GM21360 (cell line): ENCODE data around the gene VDAC2.

Experiments used
- ATAC-seq: cut with Tn5 transposase; IDR thresholded peaks from one replicate; pipeline ENCODE4 v1.9.1; 2021; ENCODE audit warnings: mild to moderate bottlenecking, moderate library complexity; ENCODE audit not compliant: unreplicated experiment

VDAC2 gene

DNA sequence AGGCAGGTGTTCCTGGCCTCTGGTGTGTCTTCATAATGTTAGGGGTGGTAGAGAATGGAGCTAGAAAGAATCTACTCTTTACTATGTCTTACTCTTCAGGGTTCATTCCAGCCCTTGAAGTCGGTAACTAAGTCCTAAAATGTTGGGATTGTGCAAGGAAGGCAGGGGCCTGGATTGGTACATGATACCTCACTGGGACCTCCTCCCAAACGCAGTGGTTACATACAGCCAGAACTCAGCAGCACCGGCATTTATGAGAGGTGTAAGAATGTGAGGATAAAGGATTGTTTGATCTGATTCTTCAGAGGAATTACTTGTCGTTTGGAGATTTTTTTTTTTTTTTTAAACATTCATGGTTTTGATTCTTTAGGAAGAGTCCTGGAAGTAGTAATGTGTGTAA, 18.2 kb downstream of the VDAC2 start:
- no peak for ATAC-seq

DNA sequence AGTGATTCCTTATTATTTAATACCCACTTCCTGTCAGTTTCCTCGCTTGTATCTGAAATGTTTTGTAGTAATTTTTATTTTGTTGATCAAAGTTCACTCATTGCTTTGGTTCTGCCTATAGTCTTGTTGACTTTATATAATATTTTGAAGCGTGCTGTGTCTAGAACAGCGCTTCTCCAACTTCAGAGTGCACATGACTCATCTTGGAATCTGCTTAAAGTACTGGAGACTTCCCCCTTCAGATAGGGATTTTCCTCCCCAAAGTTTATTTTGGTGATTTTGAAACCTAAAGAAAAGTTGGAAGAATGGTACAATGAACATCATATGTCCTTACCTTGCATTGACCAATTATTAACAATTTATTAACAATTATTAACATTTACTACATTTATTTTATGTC, 19.4 kb downstream of the VDAC2 start:
- no peak for ATAC-seq

DNA sequence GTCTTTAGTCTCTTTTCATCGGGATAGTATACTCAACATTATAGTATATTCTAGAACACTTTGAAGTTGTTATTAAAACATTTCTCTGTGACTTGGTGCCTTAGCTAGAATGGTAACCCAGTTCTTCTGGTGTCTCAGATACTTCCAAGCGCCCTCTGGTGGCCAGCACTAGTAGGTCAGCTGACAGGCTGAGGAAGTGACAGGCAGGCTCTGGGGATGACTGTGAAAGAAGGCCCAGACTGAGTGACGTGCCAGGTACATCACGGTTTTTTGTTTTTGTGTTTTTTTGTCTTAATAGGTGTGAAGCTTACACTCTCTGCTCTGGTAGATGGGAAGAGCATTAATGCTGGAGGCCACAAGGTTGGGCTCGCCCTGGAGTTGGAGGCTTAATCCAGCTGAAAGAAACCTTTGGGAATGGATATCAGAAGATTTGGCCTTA, 20.0 kb downstream of the VDAC2 start:
- no peak for ATAC-seq

DNA sequence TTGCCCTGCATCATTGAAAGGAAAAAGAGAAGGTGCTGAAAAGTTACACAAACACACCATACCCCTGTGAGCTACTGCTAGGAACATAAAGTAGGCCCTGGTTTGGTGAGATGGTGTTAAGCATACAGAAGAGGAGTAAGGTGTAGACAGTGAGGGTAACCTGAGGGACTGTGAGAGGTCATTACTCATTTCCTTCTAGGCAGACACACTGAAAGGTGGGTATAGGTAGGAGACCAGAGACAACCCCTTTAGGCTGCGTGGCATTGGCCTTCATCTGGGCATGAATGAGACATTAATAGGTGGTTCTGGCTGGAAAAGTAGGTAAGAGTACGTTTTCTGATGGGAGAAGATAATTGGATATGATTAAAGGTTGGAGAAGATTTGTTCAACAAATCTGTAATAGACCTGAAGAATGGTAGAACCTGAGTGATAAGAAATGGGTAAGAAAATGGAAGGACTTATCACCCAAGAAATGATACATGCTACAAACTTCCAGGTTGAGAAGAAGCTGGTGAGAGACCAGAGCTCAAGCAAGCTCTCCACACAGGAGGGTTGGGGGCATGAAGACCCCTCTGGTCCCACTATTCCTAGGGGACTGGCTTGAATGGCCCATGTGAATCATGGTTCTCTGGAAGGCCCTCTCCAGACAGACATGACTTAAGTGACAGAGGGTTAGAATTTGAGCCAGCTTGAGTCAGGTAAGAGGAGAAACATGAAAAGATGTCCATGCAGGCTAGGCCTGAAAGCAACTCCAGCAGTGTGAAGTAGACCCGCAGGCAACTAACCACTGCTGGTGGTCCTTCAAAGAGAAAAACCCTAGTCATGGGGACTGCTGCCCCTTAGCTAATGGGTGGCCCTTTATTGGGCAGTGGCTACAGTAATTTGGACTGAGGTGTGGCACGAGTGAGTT, 21.3 kb downstream of the VDAC2 start:
- ATAC-seq, result no peak

DNA sequence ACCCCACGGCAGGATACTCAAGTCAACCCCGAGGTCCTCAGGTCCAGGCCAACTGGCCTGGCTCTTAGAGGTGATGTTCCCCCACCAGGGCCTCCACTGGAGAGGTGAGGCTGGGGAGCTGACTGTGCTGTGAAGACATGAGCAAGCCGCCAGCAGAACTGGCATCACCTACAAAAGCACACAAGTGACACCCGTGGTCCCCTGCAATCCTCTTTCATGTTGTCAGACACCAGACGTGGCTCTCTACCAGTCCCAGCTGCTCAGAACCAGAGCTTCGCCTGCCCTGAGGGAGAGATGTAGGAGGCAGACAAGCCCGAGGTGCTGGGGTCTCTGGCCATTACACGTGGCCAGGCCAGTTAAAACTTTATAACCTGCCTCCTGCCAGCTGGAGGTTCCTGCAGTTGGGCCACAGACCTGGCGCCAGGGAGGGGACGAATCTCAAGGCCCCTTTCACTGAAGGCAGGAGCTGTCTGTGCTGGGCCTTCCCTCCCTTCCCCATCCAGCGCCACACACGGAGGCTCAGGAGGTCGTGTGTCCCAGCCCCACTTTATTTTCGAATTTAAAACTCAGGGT, 22.9 kb downstream of the VDAC2 start:
- no peak for ATAC-seq

DNA sequence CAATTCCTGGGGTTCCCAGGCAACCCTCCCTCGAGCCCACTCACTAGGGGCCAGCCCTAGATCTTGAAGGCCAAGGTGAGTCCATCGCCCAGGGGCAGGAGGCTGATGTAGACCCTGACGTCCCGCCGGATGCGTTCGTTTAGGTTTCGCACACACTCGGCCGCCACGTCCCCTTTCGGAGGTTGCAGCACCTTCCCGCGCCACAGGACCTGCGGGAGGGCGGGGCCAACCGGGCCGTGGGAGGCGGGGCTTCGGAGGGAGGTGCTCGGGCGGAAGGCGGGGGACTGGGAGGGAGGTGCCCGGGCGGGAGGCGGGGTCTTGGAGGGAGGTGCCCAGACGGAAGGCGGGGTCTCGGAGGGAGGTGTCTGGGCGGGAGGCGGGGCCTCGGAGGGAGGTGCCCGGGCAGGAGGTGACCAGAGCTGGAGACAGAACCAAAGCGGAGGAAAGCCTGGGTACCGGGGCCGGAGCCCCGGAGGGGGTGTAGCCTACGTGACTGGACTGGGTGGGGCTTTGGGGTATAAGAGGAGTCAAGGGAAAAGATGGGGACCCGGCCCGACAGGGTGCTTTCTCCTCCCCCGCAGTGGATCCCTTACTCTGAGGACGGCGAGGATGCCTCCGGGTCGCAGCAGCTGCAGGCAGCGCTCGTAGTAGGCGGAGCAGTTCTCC, 23.6 kb downstream of the VDAC2 start:
- peak; percentile 49 for ATAC-seq

DNA sequence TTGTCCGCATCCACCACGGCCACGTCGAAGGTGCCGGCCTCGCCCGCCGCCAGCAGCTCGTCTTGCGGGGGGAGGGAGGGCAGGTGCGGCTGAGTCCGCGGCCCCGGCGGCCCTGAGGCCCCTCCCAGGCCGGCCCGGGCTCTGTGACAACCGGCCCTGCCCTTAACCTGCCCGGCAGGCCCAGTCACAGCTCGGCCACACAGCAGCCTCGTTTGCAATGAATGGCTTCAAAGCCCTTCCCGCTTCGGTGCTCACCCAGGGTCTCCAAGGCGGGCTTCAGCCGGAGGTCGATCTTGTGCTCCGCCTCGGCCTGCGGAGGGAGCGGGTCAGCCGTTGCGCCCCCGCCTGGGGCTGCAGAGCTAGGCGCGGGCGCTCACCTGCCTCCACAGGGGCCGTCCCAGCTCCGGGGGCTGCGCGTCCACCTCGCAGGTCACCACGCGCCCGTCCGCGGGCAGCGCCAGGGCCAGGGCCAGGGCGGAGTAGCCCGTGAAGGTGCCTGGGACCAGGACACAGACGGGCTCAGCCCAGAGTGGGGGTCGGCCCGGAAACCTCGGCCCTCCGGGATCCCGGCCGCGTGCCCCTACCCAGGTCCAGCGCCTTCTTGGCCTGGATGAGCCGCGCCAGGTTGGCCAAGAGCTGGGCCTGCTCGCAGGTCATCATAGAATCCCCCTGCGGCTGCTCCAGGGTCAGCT, 24.2 kb downstream of the VDAC2 start:
- ATAC-seq, result peak; percentile 0

DNA sequence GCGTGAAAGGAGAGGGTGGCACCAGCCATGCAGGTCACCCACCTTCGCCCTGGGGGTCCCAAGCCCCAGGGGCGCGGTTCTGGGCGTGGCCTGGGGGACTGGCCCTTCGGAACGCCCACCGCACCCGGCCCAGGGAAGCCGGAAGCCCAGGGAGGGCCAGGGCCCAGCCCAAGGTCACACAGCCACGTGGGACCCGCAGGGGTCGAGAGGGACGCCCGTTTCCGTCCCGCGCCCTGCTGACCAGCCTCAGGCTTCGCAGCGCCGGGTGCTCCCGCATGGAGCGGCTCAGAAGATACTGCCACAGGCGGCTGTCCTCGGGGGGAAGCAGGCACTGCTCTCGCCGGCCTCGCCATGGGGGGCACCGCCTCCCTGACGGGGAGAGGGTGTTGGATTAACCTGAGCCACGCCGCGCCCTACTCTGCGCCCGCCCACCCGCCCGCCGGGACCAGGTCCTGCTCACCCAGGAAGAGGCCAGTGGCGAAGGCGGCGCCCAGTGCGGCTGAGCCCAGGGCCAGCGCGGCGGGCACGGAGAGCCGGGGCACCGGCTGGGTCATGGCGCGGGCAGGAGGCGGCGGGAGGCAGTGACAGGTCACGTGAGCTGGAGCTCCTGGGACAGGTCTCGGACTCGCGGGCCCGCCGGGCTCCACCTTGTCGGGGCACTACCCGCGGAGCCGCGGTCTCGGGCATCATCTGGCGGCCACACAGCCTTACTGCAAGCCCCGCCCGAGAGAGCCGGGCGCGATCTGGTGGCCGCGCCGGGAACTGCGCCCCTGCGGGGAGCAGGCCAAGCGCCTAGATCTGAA, 25.0 kb downstream of the VDAC2 start, which contains the start of gene COMTD1:
TSS of gene COMTD1 (minus strand) at position 583 of the 803 bp plus-strand sequence. CDS start at position 554, 29 bp downstream.
- peak; percentile 71 for ATAC-seq

DNA sequence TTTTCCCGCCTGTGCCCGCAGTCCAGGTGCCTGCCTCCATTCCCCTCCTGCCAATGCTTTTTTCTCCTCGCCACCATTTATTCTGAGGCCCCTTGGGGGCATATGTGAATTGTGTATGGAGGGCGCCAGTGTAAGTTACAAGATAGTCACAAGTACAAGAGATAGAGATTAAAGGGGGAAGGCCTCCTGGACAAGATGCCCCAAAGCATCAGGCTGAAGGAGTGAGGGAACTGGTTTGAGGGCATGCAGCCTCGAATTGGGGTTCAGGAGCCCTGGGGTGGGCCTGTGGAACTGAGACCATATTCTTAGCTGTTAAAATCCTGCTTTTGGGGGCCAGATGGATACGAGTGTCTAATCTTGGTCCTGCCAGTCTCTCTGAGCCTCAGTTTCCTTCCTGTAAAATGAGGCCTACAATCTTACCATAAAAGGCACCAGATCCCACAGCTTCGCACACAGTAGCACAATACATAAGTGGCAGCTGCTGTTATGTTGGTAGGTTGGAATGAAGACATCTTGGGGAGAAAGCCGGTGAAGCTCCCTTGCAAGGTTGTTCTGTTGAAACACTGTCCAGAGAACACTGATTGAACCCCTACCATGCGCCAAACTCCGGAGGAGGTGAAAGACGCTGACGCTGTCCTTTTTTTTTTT, 25.7 kb downstream of the VDAC2 start:
- ATAC-seq, result no peak

DNA sequence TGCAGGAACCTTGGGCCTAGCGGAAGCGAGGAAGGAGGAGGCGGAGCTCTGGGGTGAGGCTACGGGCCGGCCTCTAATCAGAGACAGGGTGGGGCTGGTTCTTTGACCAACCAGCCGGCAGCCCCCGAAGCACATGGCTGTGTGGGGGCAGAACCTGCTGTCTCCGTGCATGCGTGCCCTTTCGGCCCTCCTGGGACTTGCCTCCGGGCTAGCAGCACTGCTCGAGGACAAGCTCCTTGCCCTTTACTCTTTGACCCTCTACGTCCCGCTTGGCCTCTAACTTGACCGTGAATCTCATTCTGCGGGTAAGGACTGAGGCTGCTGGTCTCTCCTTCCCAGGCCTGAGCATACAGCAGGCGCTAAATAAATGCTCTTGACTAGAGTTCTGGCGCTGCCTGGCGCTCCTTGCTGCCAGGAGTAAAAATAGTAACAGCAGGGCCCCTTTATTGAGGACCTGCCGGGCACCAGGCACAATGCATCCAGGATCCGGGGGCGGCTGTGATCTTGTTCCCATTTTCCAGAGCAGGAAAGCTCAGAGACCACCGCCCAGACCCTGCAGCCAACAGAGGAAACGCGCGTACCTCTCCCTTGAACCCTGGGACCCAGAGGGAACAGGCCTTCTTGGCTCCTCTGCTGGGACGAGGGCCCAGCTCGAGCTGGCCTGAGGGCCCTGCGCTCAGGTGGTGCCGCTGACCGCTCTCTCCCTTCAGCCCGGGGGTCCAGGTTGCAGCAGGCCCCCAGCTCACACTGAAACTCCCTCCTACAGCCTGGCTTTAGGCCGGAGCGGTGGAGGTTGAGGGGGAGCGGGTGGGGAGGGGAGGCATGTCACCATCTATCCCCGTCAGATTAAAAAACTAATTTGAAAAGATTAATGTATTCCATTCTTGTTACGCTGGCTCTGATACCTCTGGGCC, 27.8 kb downstream of the VDAC2 start:
- ATAC-seq, result no peak

DNA sequence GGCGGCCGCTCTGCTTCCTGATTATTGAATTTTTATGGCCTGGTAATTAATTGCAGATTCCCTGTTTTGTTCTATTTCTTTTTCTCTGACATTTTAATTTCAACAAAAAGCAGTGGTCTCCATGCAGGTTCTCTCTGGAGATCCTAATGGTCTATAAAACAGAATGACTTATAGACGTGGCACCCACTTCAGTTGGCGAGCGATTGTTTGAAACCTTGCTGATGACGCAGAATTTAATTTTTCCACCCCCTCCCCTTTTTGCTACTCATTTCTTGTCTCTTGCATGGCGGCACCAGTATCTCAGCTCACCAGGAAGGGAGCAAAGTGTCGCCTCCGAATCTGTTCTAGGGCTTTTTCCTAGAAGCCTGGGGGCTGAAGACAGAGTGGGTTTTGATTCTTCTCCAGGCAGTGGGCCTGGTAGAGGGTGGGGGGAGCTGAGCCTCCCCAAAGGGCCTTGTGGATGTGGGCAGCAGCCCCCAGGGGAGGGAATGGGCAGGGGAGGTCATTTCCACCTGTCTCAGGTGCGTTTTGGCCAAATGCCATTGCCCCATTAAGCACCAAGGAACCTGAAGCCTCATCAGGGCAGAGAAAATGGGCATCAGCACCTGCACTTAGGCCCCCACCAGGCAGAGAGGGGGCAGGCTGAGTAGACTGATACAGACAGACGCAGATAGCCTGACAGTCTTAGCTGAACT, 28.6 kb downstream of the VDAC2 start:
- ATAC-seq, result no peak

DNA sequence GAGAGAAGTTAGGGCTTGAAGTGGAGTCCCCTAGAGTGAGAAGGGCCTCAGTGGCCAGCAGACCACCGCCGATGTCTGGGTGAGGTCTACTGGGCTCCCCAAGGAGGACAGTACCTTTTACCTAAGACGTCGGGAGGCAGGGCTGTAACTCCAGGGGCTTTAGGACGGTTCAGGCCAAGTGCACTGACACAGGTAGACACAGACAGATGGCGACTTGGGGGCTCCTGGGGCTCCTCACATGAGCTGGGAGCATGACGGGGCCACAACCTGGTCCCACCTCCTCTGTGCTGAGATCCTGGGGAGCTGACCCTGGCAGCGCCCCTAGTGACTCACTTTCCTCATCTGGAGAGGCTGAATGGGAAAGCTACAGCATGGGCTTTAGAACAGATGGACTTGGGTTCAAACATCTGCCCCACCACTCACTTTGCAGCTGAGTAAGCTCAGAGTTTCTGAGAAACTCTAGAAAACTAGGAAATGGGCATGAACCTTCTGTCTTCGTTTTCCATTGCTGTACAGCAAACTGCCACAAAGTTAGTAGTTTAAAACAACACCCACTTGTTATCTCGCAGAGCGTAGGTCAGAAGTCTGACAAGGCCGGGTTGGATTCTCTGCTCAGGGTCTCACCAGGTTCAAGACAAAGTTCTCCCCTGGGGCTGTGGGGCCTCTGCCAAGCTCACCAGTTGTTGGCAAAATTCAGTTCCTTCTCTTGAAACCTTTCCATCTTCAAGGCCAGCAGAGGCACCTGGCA, 29.9 kb downstream of the VDAC2 start:
- no peak for ATAC-seq

DNA sequence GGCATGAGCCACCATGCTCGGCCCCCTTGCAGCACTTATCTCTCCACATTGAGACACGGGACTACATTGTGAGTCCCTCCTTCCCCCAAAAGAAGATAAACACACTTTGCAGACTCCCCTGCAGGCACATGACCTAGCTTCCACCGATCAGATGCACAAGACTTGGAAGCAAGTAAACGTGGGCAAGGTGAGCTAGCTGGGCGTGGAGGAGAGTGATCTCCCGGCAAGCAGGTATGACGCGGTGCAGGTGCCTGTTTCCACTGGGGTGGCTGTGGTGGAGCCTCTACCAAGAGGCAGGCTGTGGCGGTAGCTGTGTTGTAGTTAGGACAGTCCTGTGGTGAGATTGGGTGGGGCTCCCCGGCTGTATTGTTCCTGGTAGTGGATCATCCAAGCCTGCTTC, 32.8 kb downstream of the VDAC2 start:
- no peak for ATAC-seq

DNA sequence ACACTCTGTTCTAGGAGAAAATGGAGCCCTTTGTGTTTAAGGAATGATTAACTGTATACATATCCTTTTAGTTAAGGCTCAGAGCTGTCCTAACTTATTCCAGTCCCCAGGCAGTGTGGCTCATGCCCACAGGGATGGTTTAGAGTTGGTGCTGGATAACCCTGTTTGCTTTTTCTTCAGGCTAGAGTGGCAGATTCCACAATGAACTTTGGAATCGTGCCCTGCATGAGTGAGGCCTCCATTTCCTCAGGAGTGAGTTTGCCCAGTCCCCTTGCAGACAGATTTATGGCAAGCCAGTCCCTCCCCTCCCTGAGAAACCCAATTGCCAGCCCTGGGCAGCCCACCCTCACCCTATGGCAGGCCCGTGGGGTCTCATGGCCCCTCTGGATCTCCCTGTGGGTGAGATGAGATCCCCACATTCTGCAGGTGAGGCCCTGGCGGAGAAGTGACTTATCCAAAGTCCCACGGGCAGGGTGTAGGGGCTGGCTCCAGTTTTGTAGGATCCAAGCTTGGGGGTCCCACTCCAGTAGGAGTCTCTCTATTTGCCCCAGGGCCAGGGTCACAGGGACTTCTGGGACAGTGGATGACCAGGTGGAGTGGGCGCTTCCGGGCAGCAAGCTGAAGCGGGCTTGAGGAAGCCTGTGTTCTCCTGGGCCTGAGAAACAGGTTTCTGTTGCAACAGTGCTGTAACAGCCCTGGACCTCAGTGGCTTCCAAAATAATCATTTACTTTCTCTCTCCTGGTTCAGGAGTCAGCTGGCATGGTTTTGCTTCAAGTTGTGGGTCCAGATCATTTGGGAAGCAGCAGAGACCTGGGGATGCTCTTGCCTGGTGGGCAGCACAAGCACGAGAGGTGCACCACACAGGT, 34.1 kb downstream of the VDAC2 start:
- ATAC-seq, result no peak

DNA sequence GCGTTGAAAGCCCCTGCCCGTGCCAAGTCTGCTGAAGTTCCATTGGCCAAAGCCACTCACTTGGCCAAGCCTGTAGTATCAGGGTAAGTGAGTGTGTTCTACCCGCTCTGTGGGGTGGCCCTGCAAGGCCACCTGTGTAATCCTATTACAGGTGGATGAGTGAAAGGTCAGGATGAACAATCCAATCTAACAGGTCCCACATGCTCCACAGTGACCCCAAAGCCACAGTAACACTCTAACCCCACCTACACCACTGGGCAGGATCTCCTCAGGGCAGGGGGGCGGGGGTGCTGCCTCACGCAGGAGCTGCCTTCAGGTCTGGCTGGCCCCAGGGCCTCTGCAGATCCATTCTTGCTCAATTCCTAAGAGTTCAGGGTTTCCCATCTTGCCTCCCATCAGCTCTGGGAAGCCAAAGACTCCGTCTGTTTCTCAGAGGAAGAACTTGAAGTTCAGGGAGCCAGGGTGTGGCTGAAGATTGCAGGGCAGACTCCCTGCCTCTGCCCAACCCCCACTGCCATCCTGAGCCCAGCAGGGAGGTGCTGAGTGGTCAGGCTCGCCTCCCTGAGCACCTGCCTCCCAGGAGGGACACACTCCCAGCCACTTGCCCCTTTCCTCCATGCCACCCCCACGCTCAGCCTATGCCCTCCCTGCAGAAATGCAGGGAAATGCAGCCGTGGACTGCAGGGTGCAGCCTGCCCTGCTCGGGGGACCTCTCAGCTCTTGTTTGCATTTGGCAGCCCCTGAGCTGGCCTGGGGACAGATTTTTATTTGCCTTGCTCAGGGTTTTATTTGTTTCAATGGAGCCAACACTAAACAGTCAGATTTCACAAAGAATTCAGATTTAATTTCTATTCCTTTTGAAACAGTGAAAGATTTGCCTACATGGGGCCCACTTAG, 35.0 kb downstream of the VDAC2 start:
- ATAC-seq, result no peak

DNA sequence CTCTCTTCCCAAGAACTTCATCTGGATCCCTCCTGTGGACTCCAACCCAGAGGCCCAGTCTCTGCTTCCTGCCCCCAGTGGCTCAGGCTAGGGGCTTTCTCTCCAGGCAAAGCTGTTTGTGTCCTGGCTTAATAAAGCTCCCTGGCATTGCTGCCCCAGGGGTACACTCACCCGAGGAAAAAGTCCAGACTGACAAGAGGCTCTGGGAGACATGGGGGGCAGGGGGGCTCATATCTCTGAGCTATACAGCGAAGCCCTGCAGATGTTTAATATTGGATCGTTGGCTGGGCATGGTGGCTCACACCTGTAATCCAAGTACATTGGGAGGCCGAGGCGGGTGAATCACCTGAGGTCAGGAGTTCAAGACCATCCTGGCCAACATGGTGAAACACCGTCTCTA, 35.9 kb downstream of the VDAC2 start:
- ATAC-seq, result no peak
